HCT116 (cell line): ENCODE measurements around the gene PPP1R1C. TPM values are rescaled to one million over a fixed set of nuclear protein-coding genes. Genes with fewer than 3 reads are reported as not detected.

Source experiments
- ATAC-seq: fragments of 200-7000 bp; cut with Tn5 transposase; 2 replicates; pipeline ENCODE4 v1.9.1; 2020; ENCODE audit warnings: mild to moderate bottlenecking, moderate library complexity
- BruUV-seq: library from RNA; stranded (reverse); fragments of 400-500 nt; replicated peaks from 2 replicates; lab custom pipeline; 2021; lab: Mats Ljungman, UMichigan
- CTCF ChIA-PET: fragments of 300-600 bp; sonication (Branson Sonifier 250); formaldehyde crosslinking; loops from one replicate; lab custom pipeline; 2021; ENCODE audit warnings: antibody characterized with exemption; lab: Charles Lee
- POLR2A ChIA-PET: fragments of 300-600, 350-600 bp; sonication (Branson Sonifier 250); formaldehyde crosslinking; loops from one replicate; lab custom pipeline; 2021; ENCODE audit warnings: antibody characterized with exemption; lab: Charles Lee
- RAD21 ChIA-PET, 2 experiments: fragments of 300-600 bp; sonication (Branson Sonifier 250); formaldehyde crosslinking; loops; one replicate each; lab custom pipeline; 2023; ENCODE audit warnings: low total read pairs in 2 of 2; ENCODE audit not compliant: uncharacterized antibody in 2 of 2, unreplicated experiment in 2 of 2, low non-redundant PET in 1 of 2; lab: Charles Lee
- DNase-seq: peaks from one replicate; pipeline ENCODE4 v3.0.0-alpha.2; 2010; ENCODE audit warnings: low read depth, low spot score
- H2AFZ ChIP-seq: fragments of 200-600 bp; shearing (Covaris generic), sonication (generic); 2 replicates; pipeline ENCODE4 v1.6.1; 2017; ENCODE audit warnings: low read depth, mixed run types, mixed read lengths, antibody characterized with exemption, low read length; ENCODE audit not compliant: poor library complexity, severe bottlenecking
- H3K27ac ChIP-seq: 2 replicates; pipeline ENCODE4 v1.5.1; 2012; ENCODE audit warnings: low read depth, low read length
- H3K27me3 ChIP-seq: fragments of 200-600 bp; sonication (generic); 2 replicates; pipeline ENCODE4 v1.6.1; 2016; ENCODE audit warnings: mixed run types, low read length, mixed read lengths; ENCODE audit not compliant: insufficient read depth
- H3K36me3 ChIP-seq, 2 experiments: fragments of 200-500 bp in 1 of 2; fragments of 200-600 bp in 1 of 2; sonication (Bioruptor generic) in 1 of 2; sonication (generic) in 1 of 2; 2 replicates each; pipeline versions ENCODE4 v1.5.1 to v1.6.1; 2014 to 2016; ENCODE audit warnings: low read length in 2 of 2, inconsistent platforms in 1 of 2, mixed read lengths in 1 of 2, mixed run types in 1 of 2; ENCODE audit not compliant: insufficient read depth in 2 of 2, control insufficient read depth in 1 of 2
- H3K4me1 ChIP-seq, 2 experiments: fragments of 200-600 bp in 1 of 2; sonication (generic) in 1 of 2; 2 replicates each; pipeline versions ENCODE4 v1.5.1 to v1.6.1; 2012 to 2017; ENCODE audit warnings: low read length in 2 of 2, inconsistent platforms in 1 of 2, mild to moderate bottlenecking in 1 of 2, mixed read lengths in 1 of 2, mixed run types in 1 of 2, moderate library complexity in 1 of 2; ENCODE audit not compliant: insufficient read depth in 2 of 2, control insufficient read depth in 1 of 2
- H3K4me2 ChIP-seq: fragments of 200-600 bp; sonication (generic); 2 replicates; pipeline ENCODE4 v1.6.1; 2017; ENCODE audit warnings: mixed run types, low read length, mixed read lengths
- H3K4me3 ChIP-seq, 2 experiments: fragments of 200-600 bp in 1 of 2; sonication (generic) in 1 of 2; replicated peaks in 1 of 2; 2 replicates each; pipeline ENCODE4 v1.5.1; 2011 to 2016; ENCODE audit warnings: low read length in 2 of 2, control low read depth in 1 of 2, low read depth in 1 of 2, mild to moderate bottlenecking in 1 of 2, mixed read lengths in 1 of 2, mixed run types in 1 of 2
- H3K79me2 ChIP-seq: fragments of 200-600 bp; sonication (generic); 2 replicates; pipeline ENCODE4 v1.6.1; 2017; ENCODE audit warnings: mild to moderate bottlenecking, mixed run types, low read length, moderate library complexity, mixed read lengths; ENCODE audit not compliant: insufficient read depth
- H3K9ac ChIP-seq: fragments of 200-600 bp; sonication (generic); 2 replicates; pipeline ENCODE4 v1.6.1; 2016; ENCODE audit warnings: low read length, mixed read lengths
- H3K9me2 ChIP-seq: fragments of 200-600 bp; sonication (generic), shearing (Covaris generic); 2 replicates; pipeline ENCODE4 v1.6.1; 2017; ENCODE audit warnings: mixed run types, mild to moderate bottlenecking, moderate library complexity; ENCODE audit not compliant: insufficient read depth
- H3K9me3 ChIP-seq, 2 experiments: fragments of 200-500 bp in 1 of 2; fragments of 200-600 bp in 1 of 2; sonication (Bioruptor generic) in 1 of 2; sonication (generic) in 1 of 2; 2 replicates each; pipeline ENCODE4 v1.6.1; 2014 to 2017; ENCODE audit warnings: low read length in 2 of 2, mixed read lengths in 2 of 2, inconsistent platforms in 1 of 2, low read depth in 1 of 2, mild to moderate bottlenecking in 1 of 2, mixed run types in 1 of 2, moderate library complexity in 1 of 2; ENCODE audit not compliant: control insufficient read depth in 1 of 2, insufficient read depth in 1 of 2
- H4K20me1 ChIP-seq: fragments of 200-600 bp; sonication (generic), shearing (Covaris generic); 2 replicates; pipeline ENCODE4 v1.6.1; 2017; ENCODE audit warnings: mixed run types, mild to moderate bottlenecking, moderate library complexity; ENCODE audit not compliant: insufficient read depth
- CBX3 ChIP-seq: IDR thresholded peaks from 2 replicates; pipeline ENCODE4 v1.6.1; 2012; ENCODE audit warnings: low read depth
- CEBPB ChIP-seq: IDR thresholded peaks from 2 replicates; pipeline ENCODE4 v1.6.1; 2012; ENCODE audit warnings: low read depth
- EGR1 ChIP-seq: IDR thresholded peaks from 2 replicates; pipeline ENCODE4 v1.6.1; 2012; ENCODE audit warnings: low read depth
- EZH2 ChIP-seq: fragments of 200-600 bp; sonication (generic); IDR thresholded peaks from 2 replicates; pipeline ENCODE4 v1.6.1; 2017; ENCODE audit warnings: antibody characterized with exemption, mixed run types
- FOSL1 ChIP-seq: IDR thresholded peaks from 2 replicates; pipeline ENCODE4 v1.6.1; 2012; ENCODE audit warnings: low read depth
- JUND ChIP-seq: IDR thresholded peaks from 2 replicates; pipeline ENCODE4 v1.6.1; 2012
- SIN3A ChIP-seq: IDR thresholded peaks from 2 replicates; pipeline ENCODE4 v1.6.1; 2012; ENCODE audit warnings: low read depth
- SP1 ChIP-seq: IDR thresholded peaks from 2 replicates; pipeline ENCODE4 v1.6.1; 2012; ENCODE audit warnings: low read depth
- TCF7L2 ChIP-seq: IDR thresholded peaks from 2 replicates; pipeline ENCODE4 v1.7.0; 2011; ENCODE audit warnings: borderline replicate concordance, inconsistent platforms; ENCODE audit not compliant: insufficient read depth, insufficient read length; ENCODE audit errors: extremely low read depth
- ZFX ChIP-seq: fragments of 450-650 bp; IDR thresholded peaks from 2 replicates; pipeline ENCODE4 v1.6.1; 2017
- intact Hi-C: fragments of 100-400 bp; cut with micrococcal nuclease; formaldehyde crosslinking; loops from 2 replicates; pipeline ENCODE4 v1.10.0; 2022
- total RNA-seq: library from RNA; stranded (reverse); gene quantifications from one replicate; pipeline ENCODE4 v1.2.1, GENCODE V29; 2021; ENCODE audit not compliant: unreplicated experiment
- TF ChIP-seq, protein P1 (sequence below): IDR thresholded peaks from 2 replicates; pipeline ENCODE4 v1.6.1; 2012
- TF ChIP-seq, protein P2 (sequence below): IDR thresholded peaks from 2 replicates; pipeline ENCODE4 v1.6.1; 2011; ENCODE audit warnings: mild to moderate bottlenecking, low read length, moderate library complexity; ENCODE audit not compliant: insufficient replicate concordance; ENCODE audit errors: extremely low read depth
- TF ChIP-seq, protein P3 (sequence below): IDR thresholded peaks from 2 replicates; pipeline ENCODE4 v1.6.1; 2012; ENCODE audit warnings: low read depth

The PPP1R1C gene
- total RNA-seq, 1 experiment from 2014 or later: 17.8 TPM

DNA sequence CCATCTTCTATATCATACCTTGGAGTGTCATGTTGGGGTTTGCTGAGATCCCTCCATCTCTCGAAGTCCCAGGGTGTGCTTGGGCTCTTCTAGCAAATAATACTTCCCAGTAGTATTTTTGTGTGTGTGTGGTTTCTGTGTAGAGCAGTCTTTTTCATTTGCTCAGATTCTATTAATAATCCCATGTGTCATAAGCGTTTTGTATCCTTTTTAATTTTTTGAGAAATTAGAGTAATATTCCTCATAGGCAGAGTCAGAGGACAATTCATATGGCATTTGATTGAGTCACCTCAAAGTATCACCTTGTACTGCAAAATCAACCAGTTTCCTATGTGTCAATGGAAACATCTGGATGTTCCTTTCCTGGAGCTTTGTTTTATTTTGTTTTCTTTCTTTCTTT, 37.4 kb upstream of the PPP1R1C start:
- Histone ChIP-seq H3K4me2 (peak overlapping the region; percentile 72), H2AFZ (no peak overlapping the region), H3K9ac (peak overlapping the region; percentile 49), H3K27me3 (no peaks in the 10 kb centered on the region), H3K4me3 (no peak overlapping the region), H3K79me2 (no peaks in the 10 kb centered on the region), H3K4me1 (peaks cover 76 to 96% of the 10 kb centered on the region in 2 experiments), H4K20me1 (no peaks in the 10 kb centered on the region), H3K36me3 (no peaks in the 10 kb centered on the region), H3K9me3 (no peaks in the 10 kb centered on the region), H3K27ac (peak overlapping the region; percentile 87), H3K9me2 (no peaks in the 10 kb centered on the region)
- CTCF ChIA-PET: interaction anchor here (1.9 kb wide), 1 partner anchor 10 kb away, joined by 4 read pairs; no protein-coding TSS in a partner anchor
- DNase-seq (no peak), ATAC-seq (no peak)
- intact Hi-C loops: no loop called here
- RAD21 ChIA-PET: no interaction called here
- TF ChIP-seq FOSL1: peak; percentile 26; the same call in 1 of the 2 replicates
- TF ChIP-seq, protein P1, sequence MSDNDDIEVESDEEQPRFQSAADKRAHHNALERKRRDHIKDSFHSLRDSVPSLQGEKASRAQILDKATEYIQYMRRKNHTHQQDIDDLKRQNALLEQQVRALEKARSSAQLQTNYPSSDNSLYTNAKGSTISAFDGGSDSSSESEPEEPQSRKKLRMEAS: peak; percentile 28; the same call in 1 of the 2 replicates
- peak; percentile 26; the same call in 1 of the 2 replicates for TF ChIP-seq JUND
- 0 out of 2 replicates have a peak, but pooled peaks have one; percentile 20 for TF ChIP-seq CEBPB
- TF ChIP-seq EGR1: no peak
- TF ChIP-seq EZH2: no peak
- POLR2A ChIA-PET: interaction anchor here (0.7 to 2.3 kb wide), 2 partner anchors 11 to 49 kb away, joined by 5 to 14 read pairs; no protein-coding TSS in a partner anchor
- BruUV-seq: no TSS peak

DNA sequence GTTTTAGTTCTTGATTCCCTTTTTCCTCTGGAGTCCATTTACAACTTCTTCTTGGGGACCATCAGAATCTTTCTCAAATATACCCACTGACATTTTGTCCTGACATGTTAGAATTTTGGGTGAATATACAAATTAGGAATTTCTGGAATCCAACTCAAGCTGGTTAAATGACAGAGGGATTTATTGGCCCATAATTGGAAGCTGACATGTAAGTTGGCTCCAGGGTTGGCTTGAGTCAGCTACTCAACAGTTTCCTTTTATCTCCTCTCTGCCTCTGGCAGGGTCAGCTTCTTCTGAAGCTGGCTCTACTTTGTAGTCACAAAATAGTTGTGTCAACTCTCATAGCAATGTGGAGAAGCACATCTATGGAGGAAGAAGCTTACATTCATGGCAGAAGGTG, 36.6 kb upstream of the PPP1R1C start:
- intact Hi-C loops: no loop called here
- DNase-seq (peak; percentile 63), ATAC-seq (peak; percentile 49)
- 0 out of 2 replicates have a peak overlapping the region, but pooled peaks have one; percentile 49 for H3K9ac ChIP-seq
- ChIA-PET RAD21 (no interaction called here), POLR2A (interaction anchor here (0.7 to 2.3 kb wide), 3 partner anchors 12 to 50 kb away, joined by 5 to 14 read pairs (median 5); no protein-coding TSS in a partner anchor), CTCF (interaction anchor here (1.9 kb wide), 1 partner anchor 11 kb away, joined by 4 read pairs; no protein-coding TSS in a partner anchor)
- H3K9me3 ChIP-seq: no peaks in the 10 kb centered on the region
- H3K4me2 ChIP-seq: peak overlapping the region; percentile 72
- H3K27ac ChIP-seq: peak overlapping the region; percentile 87
- peak overlapping the region in 1 of 2 experiments; percentile 20; a peak in 2 of 4 replicates for H3K4me3 ChIP-seq
- peaks cover 76 to 96% of the 10 kb centered on the region in 2 experiments for H3K4me1 ChIP-seq
- no peaks in the 10 kb centered on the region for H3K36me3 ChIP-seq
- H3K9me2 ChIP-seq: no peaks in the 10 kb centered on the region
- TF ChIP-seq SIN3A: peak; percentile 27; the same call in 1 of the 2 replicates
- TF ChIP-seq JUND: peak; percentile 70
- TF ChIP-seq FOSL1: peak; percentile 55; the same call in 1 of the 2 replicates
- TF ChIP-seq SP1: peak; percentile 71
- TF ChIP-seq, protein P1: no peak
- no peak for TF ChIP-seq ZFX
- TF ChIP-seq, protein P2, sequence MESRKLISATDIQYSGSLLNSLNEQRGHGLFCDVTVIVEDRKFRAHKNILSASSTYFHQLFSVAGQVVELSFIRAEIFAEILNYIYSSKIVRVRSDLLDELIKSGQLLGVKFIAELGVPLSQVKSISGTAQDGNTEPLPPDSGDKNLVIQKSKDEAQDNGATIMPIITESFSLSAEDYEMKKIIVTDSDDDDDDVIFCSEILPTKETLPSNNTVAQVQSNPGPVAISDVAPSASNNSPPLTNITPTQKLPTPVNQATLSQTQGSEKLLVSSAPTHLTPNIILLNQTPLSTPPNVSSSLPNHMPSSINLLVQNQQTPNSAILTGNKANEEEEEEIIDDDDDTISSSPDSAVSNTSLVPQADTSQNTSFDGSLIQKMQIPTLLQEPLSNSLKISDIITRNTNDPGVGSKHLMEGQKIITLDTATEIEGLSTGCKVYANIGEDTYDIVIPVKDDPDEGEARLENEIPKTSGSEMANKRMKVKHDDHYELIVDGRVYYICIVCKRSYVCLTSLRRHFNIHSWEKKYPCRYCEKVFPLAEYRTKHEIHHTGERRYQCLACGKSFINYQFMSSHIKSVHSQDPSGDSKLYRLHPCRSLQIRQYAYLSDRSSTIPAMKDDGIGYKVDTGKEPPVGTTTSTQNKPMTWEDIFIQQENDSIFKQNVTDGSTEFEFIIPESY: no peak
- TF ChIP-seq, protein P3, sequence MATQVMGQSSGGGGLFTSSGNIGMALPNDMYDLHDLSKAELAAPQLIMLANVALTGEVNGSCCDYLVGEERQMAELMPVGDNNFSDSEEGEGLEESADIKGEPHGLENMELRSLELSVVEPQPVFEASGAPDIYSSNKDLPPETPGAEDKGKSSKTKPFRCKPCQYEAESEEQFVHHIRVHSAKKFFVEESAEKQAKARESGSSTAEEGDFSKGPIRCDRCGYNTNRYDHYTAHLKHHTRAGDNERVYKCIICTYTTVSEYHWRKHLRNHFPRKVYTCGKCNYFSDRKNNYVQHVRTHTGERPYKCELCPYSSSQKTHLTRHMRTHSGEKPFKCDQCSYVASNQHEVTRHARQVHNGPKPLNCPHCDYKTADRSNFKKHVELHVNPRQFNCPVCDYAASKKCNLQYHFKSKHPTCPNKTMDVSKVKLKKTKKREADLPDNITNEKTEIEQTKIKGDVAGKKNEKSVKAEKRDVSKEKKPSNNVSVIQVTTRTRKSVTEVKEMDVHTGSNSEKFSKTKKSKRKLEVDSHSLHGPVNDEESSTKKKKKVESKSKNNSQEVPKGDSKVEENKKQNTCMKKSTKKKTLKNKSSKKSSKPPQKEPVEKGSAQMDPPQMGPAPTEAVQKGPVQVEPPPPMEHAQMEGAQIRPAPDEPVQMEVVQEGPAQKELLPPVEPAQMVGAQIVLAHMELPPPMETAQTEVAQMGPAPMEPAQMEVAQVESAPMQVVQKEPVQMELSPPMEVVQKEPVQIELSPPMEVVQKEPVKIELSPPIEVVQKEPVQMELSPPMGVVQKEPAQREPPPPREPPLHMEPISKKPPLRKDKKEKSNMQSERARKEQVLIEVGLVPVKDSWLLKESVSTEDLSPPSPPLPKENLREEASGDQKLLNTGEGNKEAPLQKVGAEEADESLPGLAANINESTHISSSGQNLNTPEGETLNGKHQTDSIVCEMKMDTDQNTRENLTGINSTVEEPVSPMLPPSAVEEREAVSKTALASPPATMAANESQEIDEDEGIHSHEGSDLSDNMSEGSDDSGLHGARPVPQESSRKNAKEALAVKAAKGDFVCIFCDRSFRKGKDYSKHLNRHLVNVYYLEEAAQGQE: no peak
- peak; percentile 94 for TF ChIP-seq TCF7L2
- TF ChIP-seq CBX3: no peak; the same call in 1 of the 2 replicates
- no TSS peak for BruUV-seq
- no peak overlapping the region for H2AFZ ChIP-seq
- no peaks in the 10 kb centered on the region for H4K20me1 ChIP-seq
- no peaks in the 10 kb centered on the region for H3K27me3 ChIP-seq
- H3K79me2 ChIP-seq: no peaks in the 10 kb centered on the region
